ENCODE results near the gene AGXT2. TPM values are rescaled to one million over a fixed set of nuclear protein-coding genes. Genes with fewer than 3 reads are reported as not detected.

AGXT2 gene
- total and polyA plus RNA-seq, 9 of the 15 experiments (the other 6 are each of a cell fraction or from before 2014, with no cell fraction given): not detected

DNA sequence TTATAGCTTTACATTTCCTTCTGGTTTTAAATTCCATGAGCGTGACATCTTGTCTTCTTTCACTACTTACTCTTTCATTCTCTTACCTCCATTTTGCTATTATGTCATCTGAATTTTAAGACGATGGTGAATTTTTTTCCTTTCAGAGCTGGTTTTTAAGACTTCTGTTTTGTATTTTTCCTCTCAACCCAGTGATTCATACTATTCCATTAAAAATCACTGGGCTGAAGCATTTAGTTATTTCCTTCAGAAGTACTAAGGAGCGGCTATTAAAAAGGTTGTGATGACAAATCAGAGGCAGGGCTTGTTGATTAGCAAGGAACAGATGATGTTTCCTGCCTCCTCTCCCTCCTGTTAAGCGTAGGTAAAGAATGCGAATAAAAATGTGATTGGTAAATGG, 16.5 kb downstream of the AGXT2 start:
- BruUV-seq (replicated peaks): no TSS peak
- Histone ChIP-seq H3K27ac (ENCODE audit: extremely low read depth, low read depth, low read length) (no peak overlapping the region), H3K36me3 (ENCODE audit: control insufficient read depth, insufficient read depth, low read length) (no peaks in the 10 kb centered on the region), H3K9me1 (ENCODE audit: control insufficient read depth, insufficient read depth, low read length) (no peaks in the 10 kb centered on the region), H3K4me1 (replicated peaks in 1 of 2; ENCODE audit: control insufficient read depth in 2 of 2, insufficient read depth in 2 of 2, low read length in 2 of 2) (no peaks in the 10 kb centered on the region), H3K9me3 (replicated peaks; ENCODE audit: control insufficient read depth, insufficient read depth, low read depth, low read length) (no peaks in the 10 kb centered on the region), H3K4me2 (ENCODE audit: insufficient read depth, low read length) (no peak overlapping the region), H3K79me2 (ENCODE audit: control insufficient read depth, insufficient read depth, low read length) (no peaks in the 10 kb centered on the region), H3K27me3 (ENCODE audit: control insufficient read depth in 2 of 2, insufficient read depth in 2 of 2, low read length in 2 of 2) (peaks cover 5 to 28% of the 10 kb centered on the region in 2 experiments; a peak in 3 of 5 replicates), H3K4me3 (no peak overlapping the region), H4K20me1 (replicated peaks; ENCODE audit: control insufficient read depth, insufficient read depth, low read length) (no peaks in the 10 kb centered on the region), H2AFZ (ENCODE audit: low read depth, low read length) (no peak overlapping the region), H3K9ac (ENCODE audit: insufficient read depth in 1 of 2, low read depth in 2 of 2, low read length in 2 of 2) (no peak overlapping the region)
- WGBS (ENCODE audit: insufficient coverage, low coverage, missing lambda C conversion rate): 1% methylated on average over 5 of the region's 5 CpGs
- CTCF ChIA-PET (ENCODE audit: low intra/inter-chr PET ratio): no interaction called here
- POLR2A ChIA-PET: no interaction called here
- DNase-seq (ENCODE audit: extremely low read depth in 1 of 4, low spot score in 3 of 4) (no peak), ATAC-seq (no peak), FAIRE-seq (no peak)
- in situ Hi-C loops (cut with MboI): no loop called here
- TF ChIP-seq, protein P1, sequence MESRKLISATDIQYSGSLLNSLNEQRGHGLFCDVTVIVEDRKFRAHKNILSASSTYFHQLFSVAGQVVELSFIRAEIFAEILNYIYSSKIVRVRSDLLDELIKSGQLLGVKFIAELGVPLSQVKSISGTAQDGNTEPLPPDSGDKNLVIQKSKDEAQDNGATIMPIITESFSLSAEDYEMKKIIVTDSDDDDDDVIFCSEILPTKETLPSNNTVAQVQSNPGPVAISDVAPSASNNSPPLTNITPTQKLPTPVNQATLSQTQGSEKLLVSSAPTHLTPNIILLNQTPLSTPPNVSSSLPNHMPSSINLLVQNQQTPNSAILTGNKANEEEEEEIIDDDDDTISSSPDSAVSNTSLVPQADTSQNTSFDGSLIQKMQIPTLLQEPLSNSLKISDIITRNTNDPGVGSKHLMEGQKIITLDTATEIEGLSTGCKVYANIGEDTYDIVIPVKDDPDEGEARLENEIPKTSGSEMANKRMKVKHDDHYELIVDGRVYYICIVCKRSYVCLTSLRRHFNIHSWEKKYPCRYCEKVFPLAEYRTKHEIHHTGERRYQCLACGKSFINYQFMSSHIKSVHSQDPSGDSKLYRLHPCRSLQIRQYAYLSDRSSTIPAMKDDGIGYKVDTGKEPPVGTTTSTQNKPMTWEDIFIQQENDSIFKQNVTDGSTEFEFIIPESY (CRISPR knock-in tag; IDR thresholded peaks at IDR 0.05): no peak
- TF ChIP-seq RBM14 (IDR thresholded peaks at IDR 0.05; ENCODE audit: borderline replicate concordance, insufficient read depth, low read depth, low read length) (no peak), PYGO2 (tag; IDR thresholded peaks at IDR 0.05) (no peak), ZNF384 (IDR thresholded peaks at IDR 0.05; ENCODE audit: low read depth, low read length) (no peak), NFRKB (IDR thresholded peaks at IDR 0.05; ENCODE audit: low read depth) (no peak), FOXJ2 (tag; IDR thresholded peaks at IDR 0.05) (no peak), OTX1 (CRISPR knock-in tag; IDR thresholded peaks at IDR 0.05) (no peak), ZNF124 (CRISPR knock-in tag; IDR thresholded peaks at IDR 0.05) (no peak), RBM25 (IDR thresholded peaks at IDR 0.05; ENCODE audit: low read depth, low read length, severe bottlenecking) (no peak), MAZ (CRISPR knock-in tag; conservative IDR thresholded peaks at IDR 0.05 in 1 of 2, IDR thresholded peaks at IDR 0.05 in 1 of 2) (no peak), HMG20B (CRISPR knock-in tag; IDR thresholded peaks at IDR 0.05) (no peak), KDM4B (IDR thresholded peaks at IDR 0.05; ENCODE audit: borderline replicate concordance in 2 of 2, low read depth in 1 of 2) (no peak), HNRNPUL1 (IDR thresholded peaks at IDR 0.05; ENCODE audit: low read length) (no peak), ZNF311 (CRISPR knock-in tag; IDR thresholded peaks at IDR 0.05) (no peak), PHF8 (IDR thresholded peaks at IDR 0.05; ENCODE audit: borderline replicate concordance, low read length) (no peak), ZNF197 (CRISPR knock-in tag; IDR thresholded peaks at IDR 0.05; ENCODE audit: low read depth) (no peak), HIVEP1 (CRISPR knock-in tag; IDR thresholded peaks at IDR 0.05) (no peak), BCOR (IDR thresholded peaks at IDR 0.05) (no peak)
- TF ChIP-seq, protein P2, sequence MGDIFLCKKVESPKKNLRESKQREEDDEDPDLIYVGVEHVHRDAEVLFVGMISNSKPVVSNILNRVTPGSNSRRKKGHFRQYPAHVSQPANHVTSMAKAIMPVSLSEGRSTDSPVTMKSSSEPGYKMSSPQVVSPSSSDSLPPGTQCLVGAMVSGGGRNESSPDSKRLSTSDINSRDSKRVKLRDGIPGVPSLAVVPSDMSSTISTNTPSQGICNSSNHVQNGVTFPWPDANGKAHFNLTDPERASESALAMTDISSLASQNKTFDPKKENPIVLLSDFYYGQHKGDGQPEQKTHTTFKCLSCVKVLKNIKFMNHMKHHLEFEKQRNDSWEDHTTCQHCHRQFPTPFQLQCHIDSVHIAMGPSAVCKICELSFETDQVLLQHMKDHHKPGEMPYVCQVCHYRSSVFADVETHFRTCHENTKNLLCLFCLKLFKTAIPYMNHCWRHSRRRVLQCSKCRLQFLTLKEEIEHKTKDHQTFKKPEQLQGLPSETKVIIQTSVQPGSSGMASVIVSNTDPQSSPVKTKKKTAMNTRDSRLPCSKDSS (IDR thresholded peaks at IDR 0.05; ENCODE audit: low read depth, partially characterized antibody): no peak
- intact Hi-C loops (cut with micrococcal nuclease): no loop called here

Data from K562 (cell line).